Fibroblast of lung (primary cell): ENCODE data around the gene NR2C2. TPM values are rescaled to one million over a fixed set of nuclear protein-coding genes. Genes with fewer than 3 reads are reported as not detected.

Source experiments
- DNase-seq, 2 donors: peaks; one replicate each; pipeline versions ENCODE4 v3.0.0 to v3.0.0-alpha.2; 2010; ENCODE audit warnings: low read depth in 2 of 2
- H2AFZ ChIP-seq: 2 replicates; pipeline ENCODE4 v1.5.1; 2012; ENCODE audit warnings: low read length, control low read depth, inconsistent platforms
- H3K27ac ChIP-seq: 2 replicates; pipeline ENCODE4 v1.5.1; 2011; ENCODE audit warnings: low read length, control low read depth; ENCODE audit not compliant: insufficient read depth
- H3K27me3 ChIP-seq: 2 replicates; pipeline ENCODE4 v1.5.1; 2011; ENCODE audit warnings: mild to moderate bottlenecking, low read length; ENCODE audit not compliant: control insufficient read depth, insufficient read depth
- H3K36me3 ChIP-seq: 2 replicates; pipeline ENCODE4 v1.5.1; 2011; ENCODE audit warnings: low read length; ENCODE audit not compliant: control insufficient read depth, insufficient read depth
- H3K4me1 ChIP-seq: 2 replicates; pipeline ENCODE4 v1.5.1; 2011; ENCODE audit warnings: low read length; ENCODE audit not compliant: control insufficient read depth, insufficient read depth; ENCODE audit errors: extremely low read depth
- H3K4me2 ChIP-seq: 2 replicates; pipeline ENCODE4 v1.5.1; 2011; ENCODE audit warnings: low read length, control low read depth; ENCODE audit not compliant: insufficient read depth; ENCODE audit errors: extremely low read depth
- H3K4me3 ChIP-seq, 4 experiments: fragments of 200-600 bp in 1 of 4; sonication (generic) in 1 of 4; replicated peaks in 1 of 4; 2 replicates each; pipeline ENCODE4 v1.5.1; 2011 to 2016; ENCODE audit warnings: low read length in 4 of 4, low read depth in 3 of 4, mild to moderate bottlenecking in 3 of 4, control low read depth in 2 of 4, inconsistent platforms in 1 of 4, mixed read lengths in 1 of 4; ENCODE audit not compliant: insufficient read depth in 1 of 4; ENCODE audit errors: control extremely low read depth in 1 of 4
- H3K79me2 ChIP-seq: 2 replicates; pipeline ENCODE4 v1.5.1; 2012; ENCODE audit warnings: mild to moderate bottlenecking, low read length, inconsistent platforms; ENCODE audit not compliant: control insufficient read depth, insufficient read depth
- H3K9ac ChIP-seq: 2 replicates; pipeline ENCODE4 v1.5.1; 2011; ENCODE audit warnings: mild to moderate bottlenecking, low read length, control low read depth; ENCODE audit not compliant: insufficient read depth
- H3K9me3 ChIP-seq: 2 replicates; pipeline ENCODE4 v1.5.1; 2012; ENCODE audit warnings: low read depth, low read length; ENCODE audit not compliant: control insufficient read depth, insufficient read depth
- H4K20me1 ChIP-seq: 2 replicates; pipeline ENCODE4 v1.5.1; 2011; ENCODE audit warnings: low read length; ENCODE audit not compliant: control insufficient read depth, insufficient read depth; ENCODE audit errors: extremely low read depth
- EZH2 ChIP-seq: IDR thresholded peaks from 2 replicates; pipeline ENCODE4 v1.5.1; 2012; ENCODE audit warnings: low read length, control low read depth, mild to moderate bottlenecking; ENCODE audit errors: missing control alignments
- polyA plus RNA-seq, 2 donors: library from polyadenylated mRNA; depleted of rRNA in 1 of 2; stranded (reverse) in 1 of 2; unstranded in 1 of 2; fragments of >200 nt; gene quantifications; 2 replicates each; pipeline ENCODE4 v1.2.1, GENCODE V29; 2011 to 2012; ENCODE audit warnings: missing spikeins in 1 of 2
- total RNA-seq: library from RNA; depleted of rRNA; stranded (reverse); fragments of >200 nt; gene quantifications from 2 replicates; pipeline ENCODE4 v1.2.1, GENCODE V29; 2014
- TF ChIP-seq, protein P1 (sequence below), 2 donors: IDR thresholded peaks in 1 of 2; conservative IDR thresholded peaks in 1 of 2; 1 replicate in 1 of 2; 2 replicates in 1 of 2; pipeline ENCODE4 v1.5.1; 2011 to 2012; ENCODE audit warnings: low read length in 2 of 2, control low read depth in 1 of 2, inconsistent platforms in 1 of 2, low read depth in 1 of 2, mild to moderate bottlenecking in 1 of 2

The NR2C2 gene
- total and polyA plus RNA-seq, 2 donors (not counting 1 experiment from before 2014, with no cell fraction given), result 15.0 to 27.9 TPM

DNA sequence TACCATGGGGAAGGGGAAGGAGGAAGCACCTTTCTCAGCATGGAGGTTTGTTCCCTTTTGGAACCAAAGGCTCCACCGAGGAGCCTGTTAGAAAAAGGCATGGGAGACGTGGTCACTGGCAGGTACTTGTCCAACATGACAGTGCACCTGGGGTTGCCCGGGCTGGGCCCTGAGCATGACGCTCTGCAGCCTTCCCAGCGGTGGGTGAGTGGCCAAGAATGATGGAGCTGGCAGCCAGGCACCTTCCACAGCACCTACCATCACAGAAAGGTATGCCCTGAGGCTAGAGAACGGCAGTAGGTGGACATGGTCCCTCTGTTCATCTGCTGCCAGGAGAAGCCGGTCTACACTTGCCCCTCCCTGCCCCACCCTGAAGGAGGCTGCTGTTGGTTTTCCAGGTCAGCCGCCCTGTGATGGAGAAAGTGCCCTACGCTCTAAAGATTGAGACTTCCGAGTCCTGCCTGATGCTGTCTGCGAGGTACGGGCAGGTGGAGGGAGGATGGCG lies 29.0 kb upstream of the NR2C2 start:
- H3K36me3 ChIP-seq, result no peaks in the 10 kb centered on the region
- no peak overlapping the region for H3K27ac ChIP-seq
- H3K4me1 ChIP-seq, result no peaks in the 10 kb centered on the region
- TF ChIP-seq, protein P1, sequence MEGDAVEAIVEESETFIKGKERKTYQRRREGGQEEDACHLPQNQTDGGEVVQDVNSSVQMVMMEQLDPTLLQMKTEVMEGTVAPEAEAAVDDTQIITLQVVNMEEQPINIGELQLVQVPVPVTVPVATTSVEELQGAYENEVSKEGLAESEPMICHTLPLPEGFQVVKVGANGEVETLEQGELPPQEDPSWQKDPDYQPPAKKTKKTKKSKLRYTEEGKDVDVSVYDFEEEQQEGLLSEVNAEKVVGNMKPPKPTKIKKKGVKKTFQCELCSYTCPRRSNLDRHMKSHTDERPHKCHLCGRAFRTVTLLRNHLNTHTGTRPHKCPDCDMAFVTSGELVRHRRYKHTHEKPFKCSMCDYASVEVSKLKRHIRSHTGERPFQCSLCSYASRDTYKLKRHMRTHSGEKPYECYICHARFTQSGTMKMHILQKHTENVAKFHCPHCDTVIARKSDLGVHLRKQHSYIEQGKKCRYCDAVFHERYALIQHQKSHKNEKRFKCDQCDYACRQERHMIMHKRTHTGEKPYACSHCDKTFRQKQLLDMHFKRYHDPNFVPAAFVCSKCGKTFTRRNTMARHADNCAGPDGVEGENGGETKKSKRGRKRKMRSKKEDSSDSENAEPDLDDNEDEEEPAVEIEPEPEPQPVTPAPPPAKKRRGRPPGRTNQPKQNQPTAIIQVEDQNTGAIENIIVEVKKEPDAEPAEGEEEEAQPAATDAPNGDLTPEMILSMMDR (conservative IDR thresholded peaks at IDR 0.05 in 1 of 2, IDR thresholded peaks at IDR 0.05 in 1 of 2; ENCODE audit: low read depth in 1 of 2, low read length in 2 of 2), result no peak
- TF ChIP-seq EZH2, result no peak
- no peak for DNase-seq
- H2AFZ ChIP-seq, result no peak overlapping the region
- H4K20me1 ChIP-seq, result no peaks in the 10 kb centered on the region
- no peaks in the 10 kb centered on the region for H3K79me2 ChIP-seq
- H3K4me2 ChIP-seq, result no peak overlapping the region
- no peak overlapping the region for H3K4me3 ChIP-seq
- no peaks in the 10 kb centered on the region for H3K9me3 ChIP-seq
- H3K9ac ChIP-seq, result no peak overlapping the region
- no peaks in the 10 kb centered on the region for H3K27me3 ChIP-seq

DNA sequence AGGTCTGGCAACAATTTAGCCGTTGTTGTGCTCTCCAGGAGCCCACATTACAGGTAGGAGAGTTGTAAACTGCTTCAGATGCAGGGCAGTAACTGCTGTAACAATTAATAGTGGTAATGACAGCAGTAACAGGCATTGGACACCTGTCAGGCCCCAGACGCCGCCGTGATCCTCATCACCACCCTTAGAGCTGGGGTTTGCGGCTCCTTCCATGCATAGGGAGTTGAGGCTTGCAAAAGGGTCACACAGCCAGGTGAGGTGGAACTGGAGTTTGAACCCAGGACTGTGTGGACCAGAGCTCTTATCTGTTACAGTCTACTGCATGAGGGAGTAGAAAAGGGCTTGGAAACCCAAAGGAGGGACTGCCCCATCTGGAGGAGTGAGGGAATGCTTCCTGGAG lies 26.8 kb upstream of the NR2C2 start:
- no peak overlapping the region for H3K9ac ChIP-seq
- H4K20me1 ChIP-seq, result no peaks in the 10 kb centered on the region
- TF ChIP-seq EZH2, result no peak
- TF ChIP-seq, protein P1 (conservative IDR thresholded peaks at IDR 0.05 in 1 of 2, IDR thresholded peaks at IDR 0.05 in 1 of 2; ENCODE audit: low read depth in 1 of 2, low read length in 2 of 2), result no peak
- no peak overlapping the region for H3K4me3 ChIP-seq
- no peak overlapping the region for H3K27ac ChIP-seq
- no peaks in the 10 kb centered on the region for H3K9me3 ChIP-seq
- DNase-seq, result no peak
- no peaks in the 10 kb centered on the region for H3K36me3 ChIP-seq
- no peak overlapping the region for H3K4me2 ChIP-seq
- no peaks in the 10 kb centered on the region for H3K79me2 ChIP-seq
- no peaks in the 10 kb centered on the region for H3K4me1 ChIP-seq
- H3K27me3 ChIP-seq, result no peaks in the 10 kb centered on the region
- H2AFZ ChIP-seq, result no peak overlapping the region

DNA sequence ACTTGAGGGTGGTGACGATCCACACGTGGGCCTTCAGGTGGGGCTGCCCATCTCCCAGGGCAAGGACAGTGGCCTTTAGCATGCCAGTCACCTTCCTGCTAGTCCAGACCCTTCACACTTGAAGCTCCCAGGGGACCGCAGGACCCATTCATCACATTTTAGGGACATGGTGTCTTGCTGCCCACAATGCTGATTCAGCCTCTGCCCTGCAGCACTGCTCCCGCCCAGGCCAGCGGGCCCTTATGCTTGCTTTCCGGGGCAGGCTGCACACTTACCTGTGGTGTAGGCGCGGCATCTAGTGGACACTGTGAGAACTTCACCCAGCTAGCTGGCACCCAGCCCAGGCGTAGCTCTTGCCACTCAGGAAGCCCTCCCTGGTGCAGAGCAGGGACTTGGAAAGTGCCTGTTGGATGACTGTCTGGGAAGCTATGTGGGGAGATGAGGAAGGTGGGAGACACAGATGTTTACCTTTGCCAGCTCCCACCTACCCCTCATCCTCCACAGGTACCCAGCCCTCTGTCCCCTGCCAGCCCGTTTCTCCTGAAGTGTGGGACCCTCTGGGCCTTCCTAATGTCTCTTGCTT lies 26.3 kb upstream of the NR2C2 start:
- no peak overlapping the region for H3K4me2 ChIP-seq
- H4K20me1 ChIP-seq, result no peaks in the 10 kb centered on the region
- H3K79me2 ChIP-seq, result no peaks in the 10 kb centered on the region
- H2AFZ ChIP-seq, result no peak overlapping the region
- H3K9me3 ChIP-seq, result no peaks in the 10 kb centered on the region
- H3K4me1 ChIP-seq, result no peaks in the 10 kb centered on the region
- no peaks in the 10 kb centered on the region for H3K36me3 ChIP-seq
- peak; percentile 76 to 85 for DNase-seq
- H3K9ac ChIP-seq, result no peak overlapping the region
- TF ChIP-seq EZH2, result no peak
- TF ChIP-seq, protein P1 (conservative IDR thresholded peaks at IDR 0.05 in 1 of 2, IDR thresholded peaks at IDR 0.05 in 1 of 2; ENCODE audit: low read depth in 1 of 2, low read length in 2 of 2), result peak; percentile 94 to 95
- H3K4me3 ChIP-seq, result no peak overlapping the region
- H3K27ac ChIP-seq, result no peak overlapping the region
- no peaks in the 10 kb centered on the region for H3K27me3 ChIP-seq
